Mesothelial cell of epicardium (in vitro differentiated cells): Measurements from ENCODE around the gene PTGES3L. TPM values are rescaled to one million over a fixed set of nuclear protein-coding genes. Genes with fewer than 3 reads are reported as not detected.
"Not testable (repeated sequence)": the region's sequence is repeated elsewhere in the genome, so short reads cannot be mapped to it uniquely, and the experiment has no call there.

Experiments
- DNase-seq, 2 experiments: peaks; one replicate each; pipeline ENCODE4 v3.0.0; 2021; ENCODE audit warnings: low spot score in 2 of 2; ENCODE audit not compliant: unreplicated experiment in 2 of 2
- H3K27ac Mint-ChIP-seq: 2 replicates; pipeline ENCODE4 v1.8.0; 2021; ENCODE audit warnings: mixed read lengths
- H3K27me3 Mint-ChIP-seq: 2 replicates; pipeline ENCODE4 v1.8.0; 2021; ENCODE audit warnings: low read depth, mixed read lengths
- H3K36me3 Mint-ChIP-seq: 2 replicates; pipeline ENCODE4 v1.8.0; 2021; ENCODE audit warnings: mixed read lengths
- H3K4me1 Mint-ChIP-seq: 2 replicates; pipeline ENCODE4 v1.8.0; 2021; ENCODE audit warnings: mixed read lengths
- H3K4me3 Mint-ChIP-seq: 2 replicates; pipeline ENCODE4 v1.8.0; 2021; ENCODE audit warnings: mild to moderate bottlenecking, moderate library complexity, mixed read lengths
- H3K9me3 Mint-ChIP-seq: 2 replicates; pipeline ENCODE4 v1.8.0; 2021; ENCODE audit warnings: mixed read lengths
- total RNA-seq: library from RNA; stranded (reverse); gene quantifications from 3 replicates; pipeline ENCODE4 v1.2.1, GENCODE V29; 2021
- TF ChIP-seq, protein P1 (sequence below): fragments of 200-600 bp; sonication (generic); IDR thresholded peaks from one replicate; pipeline ENCODE4 v1.5.0; 2021; ENCODE audit warnings: antibody characterized with exemption; ENCODE audit not compliant: unreplicated experiment

PTGES3L gene
- total RNA-seq, 1 donor from 2014 or later, result 1.6 TPM

DNA sequence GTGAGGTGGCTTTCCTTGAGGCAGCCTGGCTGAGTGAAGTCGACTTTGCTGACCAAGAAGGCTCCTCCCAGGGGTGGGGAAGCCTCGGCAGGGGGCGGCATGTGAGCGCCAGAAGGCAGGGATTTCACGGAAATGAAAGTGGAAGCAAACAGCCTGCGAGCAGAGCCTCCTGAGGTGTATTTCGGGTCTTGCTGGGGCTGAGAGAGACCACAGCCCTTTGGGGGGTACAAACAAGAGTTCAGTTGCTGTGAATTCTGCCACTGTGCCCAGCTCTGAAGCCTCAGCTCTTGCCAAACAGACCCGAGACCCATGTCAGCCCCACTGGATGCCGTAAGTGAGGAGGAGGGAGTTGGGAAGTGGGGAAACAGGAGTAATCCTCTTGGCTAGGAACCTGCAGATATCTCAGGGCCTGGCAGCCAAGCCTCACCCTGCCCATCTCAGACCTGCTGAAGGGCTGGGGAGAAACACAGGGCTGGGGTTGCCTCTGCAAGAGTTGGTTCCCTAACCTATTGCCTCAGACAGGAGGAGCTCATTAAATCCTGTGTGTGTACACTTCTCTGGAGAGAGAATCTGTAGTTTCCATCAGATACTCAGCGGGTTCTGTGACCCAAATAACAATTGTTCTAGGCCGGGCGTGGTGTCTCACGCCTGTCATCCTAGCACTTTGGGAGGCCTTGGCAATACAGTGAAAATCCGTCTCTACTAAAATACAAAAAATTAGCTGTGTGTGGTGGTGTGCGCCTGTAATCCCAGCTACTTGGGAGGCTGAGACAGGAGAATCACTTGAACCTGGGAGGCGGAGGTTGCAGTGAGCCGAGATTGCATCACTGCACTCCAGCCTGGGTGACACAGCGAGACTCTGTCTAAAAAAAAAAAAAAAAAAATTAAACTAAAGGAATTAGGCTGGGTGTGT lies 27.0 kb upstream of the PTGES3L start, which contains the start of gene IFI35:
Gene IFI35, plus strand, starts transcription at position 146 of the 913 bp plus-strand sequence. Its CDS starts 164 bp downstream, at position 310.
- Mint-ChIP-seq H3K27ac (peak within 1 kb of the TSS; percentile 97), H3K4me1 (peaks cover 8% of the 10 kb centered on the region), H3K27me3 (no peaks in the 10 kb centered on the region), H3K4me3 (peak within 1 kb of the TSS; percentile 81), H3K36me3 (peaks cover 8% of the 10 kb centered on the region), H3K9me3 (no peaks in the 10 kb centered on the region)
- peak in 1 of 2 experiments; percentile 65 for DNase-seq
- TF ChIP-seq, protein P1, sequence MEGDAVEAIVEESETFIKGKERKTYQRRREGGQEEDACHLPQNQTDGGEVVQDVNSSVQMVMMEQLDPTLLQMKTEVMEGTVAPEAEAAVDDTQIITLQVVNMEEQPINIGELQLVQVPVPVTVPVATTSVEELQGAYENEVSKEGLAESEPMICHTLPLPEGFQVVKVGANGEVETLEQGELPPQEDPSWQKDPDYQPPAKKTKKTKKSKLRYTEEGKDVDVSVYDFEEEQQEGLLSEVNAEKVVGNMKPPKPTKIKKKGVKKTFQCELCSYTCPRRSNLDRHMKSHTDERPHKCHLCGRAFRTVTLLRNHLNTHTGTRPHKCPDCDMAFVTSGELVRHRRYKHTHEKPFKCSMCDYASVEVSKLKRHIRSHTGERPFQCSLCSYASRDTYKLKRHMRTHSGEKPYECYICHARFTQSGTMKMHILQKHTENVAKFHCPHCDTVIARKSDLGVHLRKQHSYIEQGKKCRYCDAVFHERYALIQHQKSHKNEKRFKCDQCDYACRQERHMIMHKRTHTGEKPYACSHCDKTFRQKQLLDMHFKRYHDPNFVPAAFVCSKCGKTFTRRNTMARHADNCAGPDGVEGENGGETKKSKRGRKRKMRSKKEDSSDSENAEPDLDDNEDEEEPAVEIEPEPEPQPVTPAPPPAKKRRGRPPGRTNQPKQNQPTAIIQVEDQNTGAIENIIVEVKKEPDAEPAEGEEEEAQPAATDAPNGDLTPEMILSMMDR, result no peak

DNA sequence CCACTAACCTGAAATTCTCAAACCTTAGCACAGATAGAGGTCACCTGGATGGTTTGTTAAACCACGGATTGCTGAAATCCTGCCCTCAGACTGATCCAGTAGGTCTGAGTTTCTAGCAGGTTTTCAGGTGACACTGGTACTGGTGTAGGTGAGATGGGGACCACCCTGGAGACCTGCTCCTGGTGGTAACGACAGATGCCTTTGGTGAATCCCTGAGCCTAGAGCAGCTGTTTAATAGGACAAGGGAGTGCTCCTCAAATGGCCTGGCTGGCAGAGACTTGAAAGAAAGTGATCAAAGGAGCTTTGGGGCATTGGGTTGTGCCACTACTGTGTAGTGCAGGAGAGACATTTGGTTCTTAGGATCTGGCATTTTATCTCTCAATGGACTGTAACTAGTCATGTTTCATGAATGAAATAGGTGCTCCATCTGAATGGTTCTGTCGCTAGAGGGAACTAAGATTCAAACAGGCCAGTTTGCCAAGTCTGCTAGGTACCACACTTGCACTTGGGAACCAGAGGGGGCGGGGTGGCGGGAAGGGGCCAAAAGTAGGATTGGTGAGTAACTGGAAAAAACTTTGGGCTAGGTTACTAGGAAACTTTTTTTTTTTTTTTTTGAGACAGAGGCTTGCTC lies 23.8 kb upstream of the PTGES3L start:
- no peak for DNase-seq
- H3K9me3 Mint-ChIP-seq, result no peaks in the 10 kb centered on the region
- H3K4me3 Mint-ChIP-seq, result no peak overlapping the region
- TF ChIP-seq, protein P1, result no peak
- peaks cover 16% of the 10 kb centered on the region for H3K36me3 Mint-ChIP-seq
- H3K4me1 Mint-ChIP-seq, result peaks cover 26% of the 10 kb centered on the region
- H3K27ac Mint-ChIP-seq, result peak overlapping the region; percentile 59
- H3K27me3 Mint-ChIP-seq, result no peaks in the 10 kb centered on the region

DNA sequence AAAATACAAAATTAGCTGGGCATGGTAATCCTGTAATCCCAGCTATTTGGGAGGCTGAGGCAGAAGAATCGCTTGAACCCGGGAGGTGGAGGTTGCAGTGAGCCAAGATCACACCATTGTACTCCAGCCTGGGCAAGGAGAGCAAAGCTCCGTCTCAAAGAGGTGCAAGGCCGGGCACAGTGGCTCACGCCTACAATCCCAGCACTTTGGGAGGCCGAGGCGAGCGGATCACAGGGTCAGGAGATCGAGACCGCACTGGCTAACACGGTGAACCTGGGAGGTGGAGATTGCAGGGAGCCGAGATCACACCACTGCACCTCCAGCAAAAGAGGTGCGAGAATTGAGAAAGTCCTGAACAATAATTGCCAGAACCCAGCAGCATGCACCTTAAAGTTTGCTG lies 21.0 kb upstream of the PTGES3L start:
- peak overlapping the region; percentile 12 for H3K27ac Mint-ChIP-seq
- not testable (repeated sequence) for H3K27me3 Mint-ChIP-seq, H3K9me3 Mint-ChIP-seq, DNase-seq, H3K4me3 Mint-ChIP-seq
- peaks cover 25% of the 10 kb centered on the region for H3K4me1 Mint-ChIP-seq
- peaks cover 16% of the 10 kb centered on the region for H3K36me3 Mint-ChIP-seq

DNA sequence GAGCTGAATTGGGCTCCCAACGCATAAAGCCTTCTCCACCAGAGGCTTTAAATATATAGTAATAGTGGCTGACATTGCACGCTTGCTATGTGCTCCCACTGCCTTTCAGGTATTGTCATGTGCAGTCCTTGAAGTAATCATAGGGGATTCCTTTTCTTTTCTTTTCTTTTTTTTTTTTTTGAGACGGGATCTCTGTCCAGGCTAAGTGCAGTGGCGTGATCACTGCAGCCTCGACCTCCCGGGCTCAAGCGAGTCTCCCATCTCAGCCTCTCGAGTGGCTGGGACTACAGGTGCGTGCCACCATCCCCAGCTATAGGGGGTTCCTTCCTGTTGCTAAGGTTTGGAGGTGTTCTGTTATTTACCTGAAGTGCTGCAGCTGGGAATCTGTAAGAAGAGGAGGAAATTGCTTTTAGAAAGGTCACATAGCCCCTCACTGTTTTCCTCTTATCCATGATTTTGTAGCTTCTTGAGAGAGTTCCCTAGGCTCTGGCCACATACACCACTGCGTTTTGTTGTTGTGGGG lies 19.2 kb upstream of the PTGES3L start:
- Mint-ChIP-seq H3K36me3 (peaks cover 16% of the 10 kb centered on the region), H3K27me3 (no peaks in the 10 kb centered on the region), H3K9me3 (no peaks in the 10 kb centered on the region)

DNA sequence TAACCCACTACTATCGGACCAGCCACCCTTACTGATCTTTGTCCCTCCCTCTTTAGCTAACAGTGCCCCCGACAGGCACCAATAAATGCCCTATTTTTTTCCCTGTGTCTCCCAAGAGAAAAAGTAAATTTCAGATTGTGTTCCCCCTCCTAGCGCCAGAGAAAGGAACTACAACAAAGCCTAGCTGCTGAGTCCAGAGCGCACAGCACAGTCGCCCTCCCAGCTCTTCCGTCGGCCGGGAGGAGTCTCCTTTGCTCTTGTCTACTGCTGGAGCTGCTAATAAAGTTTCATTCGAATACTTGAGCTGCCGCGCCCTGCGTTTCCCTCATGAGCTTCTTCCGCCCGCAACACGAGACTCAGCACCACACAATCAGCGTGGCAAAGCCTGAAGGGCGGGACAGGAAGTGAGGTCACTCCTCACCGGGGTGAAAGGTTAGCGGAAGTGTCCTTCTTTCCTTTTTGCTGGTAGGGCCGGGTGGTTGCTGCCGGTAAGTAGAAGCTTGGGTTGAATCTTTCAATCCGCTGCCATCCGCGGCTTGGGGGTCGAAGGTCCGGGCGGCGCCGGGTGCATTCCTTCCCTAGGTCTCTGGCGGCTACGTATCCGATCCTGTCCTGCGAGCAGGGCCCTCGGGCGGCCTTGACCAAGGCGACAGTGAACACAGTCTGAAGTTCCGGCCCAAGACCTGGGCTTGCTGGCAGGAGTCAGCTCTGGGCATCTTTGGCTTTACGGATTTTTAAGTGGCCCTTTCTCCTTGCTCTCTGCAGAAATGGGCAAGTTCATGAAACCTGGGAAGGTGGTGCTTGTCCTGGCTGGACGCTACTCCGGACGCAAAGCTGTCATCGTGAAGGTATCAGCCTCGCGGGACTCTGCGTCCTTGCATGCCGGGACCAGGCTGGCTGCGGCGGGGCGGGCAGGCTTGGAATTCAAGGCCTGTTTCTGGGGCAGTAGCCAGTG lies 18.4 kb upstream of the PTGES3L start, which contains the start of gene RPL27:
Gene RPL27, plus strand, starts transcription at position 436 of the 955 bp plus-strand sequence. Its CDS starts 332 bp downstream, at position 768.
- H3K9me3 Mint-ChIP-seq, result no peaks in the 10 kb centered on the region
- peak within 1 kb of the TSS; percentile 100 for H3K27ac Mint-ChIP-seq
- H3K36me3 Mint-ChIP-seq, result peaks cover 10% of the 10 kb centered on the region

More for the DNA sequence above, 19.2 kb upstream of the PTGES3L start:
- peak overlapping the region; percentile 100 for H3K27ac Mint-ChIP-seq
- H3K4me3 Mint-ChIP-seq, result peak overlapping the region; percentile 96
- DNase-seq, result no peak
- TF ChIP-seq, protein P1, result no peak
- H3K4me1 Mint-ChIP-seq, result peaks cover 25% of the 10 kb centered on the region

More for the DNA sequence above, 18.4 kb upstream of the PTGES3L start, which contains the start of gene RPL27:
- peak; percentile 94 to 96 for DNase-seq
- TF ChIP-seq, protein P1, result peak; percentile 85
- H3K4me3 Mint-ChIP-seq, result peak within 1 kb of the TSS; percentile 96
- peaks cover 25% of the 10 kb centered on the region for H3K4me1 Mint-ChIP-seq
- no peaks in the 10 kb centered on the region for H3K27me3 Mint-ChIP-seq
